Left lung (tissue), 10 donors: ENCODE measurements around the gene PIP4K2A. TPM values are rescaled to one million over a fixed set of nuclear protein-coding genes. Genes with fewer than 3 reads are reported as not detected.

Experiments
- ATAC-seq: fragments of 200-7000 bp; cut with Tn5 transposase; one replicate; pipeline ENCODE4 v1.9.1; 2020; ENCODE audit warnings: moderate library complexity
- DNase-seq, 4 donors: peaks; one replicate each; pipeline ENCODE4 v3.0.0-alpha.2; 2013 to 2020
- H3K27ac ChIP-seq, 2 donors: fragments of 200-600 bp; sonication (generic) in 1 of 2; one replicate each; pipeline versions ENCODE4 v1.5.0 to v1.8.0; 2020 to 2021
- H3K27me3 ChIP-seq, 2 donors: fragments of 200-600 bp; sonication (generic) in 1 of 2; one replicate each; pipeline versions ENCODE4 v1.5.0 to v1.8.0; 2020 to 2021
- H3K36me3 ChIP-seq, 2 donors: fragments of 200-600 bp; sonication (generic) in 1 of 2; one replicate each; pipeline versions ENCODE4 v1.5.0 to v1.8.0; 2020 to 2021
- H3K4me1 ChIP-seq, 2 donors: fragments of 200-600 bp; one replicate each; pipeline ENCODE4 v1.8.0; 2021
- H3K4me3 ChIP-seq, 2 donors: fragments of 200-600 bp; sonication (generic) in 1 of 2; one replicate each; pipeline versions ENCODE4 v1.5.0 to v1.8.0; 2020 to 2021; ENCODE audit warnings: mild to moderate bottlenecking in 1 of 2
- H3K9me3 ChIP-seq, 2 donors: fragments of 200-600 bp; sonication (generic) in 1 of 2; one replicate each; pipeline versions ENCODE4 v1.5.0 to v1.8.0; 2020 to 2021
- CTCF ChIP-seq, 2 donors: fragments of 200-600 bp; sonication (generic) in 1 of 2; IDR thresholded peaks; one replicate each; pipeline versions ENCODE4 v1.5.0 to v1.8.0; 2021; ENCODE audit warnings: antibody characterized with exemption in 2 of 2
- intact Hi-C, 2 donors: fragments of 100-400 bp; cut with DNase I; formaldehyde crosslinking; loops; one replicate each; pipeline versions ENCODE4 v1.11.2 to v1.14.2; 2022
- polyA plus RNA-seq, 6 donors: library from polyadenylated mRNA; unstranded; fragments of 120-200 nt; gene quantifications; one replicate each; pipeline ENCODE4 v1.2.1, GENCODE V29; 2013; ENCODE audit not compliant: insufficient read length in 6 of 6
- total RNA-seq, 2 donors: library from RNA; stranded (reverse); fragmentation: NEBNext Ultra II Directional; extraction: Animal tissue kit (Norgen Biotek cat#: 25700); gene quantifications; one replicate each; pipeline ENCODE4 v1.2.1, GENCODE V29; 2021
- donor health status: DM: no; HTN: yes; CAD: no.
- donor health status: DM: no; HTN: no; CAD: no.

The PIP4K2A gene
- total and polyA plus RNA-seq, 8 donors, result 24.9 to 53.8 (median 29.5) TPM

- DNase-seq, result no peak
- no peak overlapping the region for H3K4me3 ChIP-seq
- intact Hi-C loops, result loop anchor here in 1 of 2 donors (10.0 kb wide), 1 partner anchor 97 kb away; no protein-coding TSS in a partner anchor
- H3K4me1 ChIP-seq, result peaks cover 0 to 49% of the 10 kb centered on the region in 2 donors
- H3K27me3 ChIP-seq, result no peaks in the 10 kb centered on the region
- TF ChIP-seq CTCF (IDR thresholded peaks at IDR 0.05), result no peak
- no peak overlapping the region for H3K27ac ChIP-seq
- no peaks in the 10 kb centered on the region for H3K9me3 ChIP-seq
- no peaks in the 10 kb centered on the region for H3K36me3 ChIP-seq
- no peak for ATAC-seq
Observed at GRCh38 chr10:22711373-22711772, 3.0 kb downstream of the PIP4K2A start.

GRCh38 chr10:22710139-22710745 is 4.1 kb downstream of the PIP4K2A start:
- H3K4me3 ChIP-seq, result no peak overlapping the region
- ATAC-seq, result no peak
- no peaks in the 10 kb centered on the region for H3K9me3 ChIP-seq
- no peak for DNase-seq
- no peak overlapping the region for H3K27ac ChIP-seq
- H3K4me1 ChIP-seq, result peaks cover 0 to 59% of the 10 kb centered on the region in 2 donors
- H3K27me3 ChIP-seq, result no peaks in the 10 kb centered on the region
- intact Hi-C loops, result loop anchor here in 1 of 2 donors (10.0 kb wide), 1 partner anchor 95 kb away; no protein-coding TSS in a partner anchor
- no peaks in the 10 kb centered on the region for H3K36me3 ChIP-seq
- TF ChIP-seq CTCF (IDR thresholded peaks at IDR 0.05), result no peak

GRCh38 chr10:22708772-22709171 is 5.6 kb downstream of the PIP4K2A start:
- H3K27ac ChIP-seq, result no peak overlapping the region
- H3K27me3 ChIP-seq, result no peaks in the 10 kb centered on the region
- ATAC-seq (no peak), DNase-seq (no peak)
- H3K4me3 ChIP-seq, result no peak overlapping the region
- intact Hi-C loops, result no loop called here
- no peaks in the 10 kb centered on the region for H3K36me3 ChIP-seq
- H3K4me1 ChIP-seq, result peaks cover 0 to 66% of the 10 kb centered on the region in 2 donors
- no peaks in the 10 kb centered on the region for H3K9me3 ChIP-seq
- no peak for TF ChIP-seq CTCF (IDR thresholded peaks at IDR 0.05)

GRCh38 chr10:22705527-22705926 is 8.9 kb downstream of the PIP4K2A start:
- no peak overlapping the region for H3K27ac ChIP-seq
- H3K4me1 ChIP-seq, result peaks cover 4 to 64% of the 10 kb centered on the region in 2 donors
- H3K27me3 ChIP-seq, result no peaks in the 10 kb centered on the region
- no peak for DNase-seq
- H3K9me3 ChIP-seq, result no peaks in the 10 kb centered on the region
- ATAC-seq, result no peak
- intact Hi-C loops, result no loop called here
- no peaks in the 10 kb centered on the region for H3K36me3 ChIP-seq
- no peak for TF ChIP-seq CTCF (IDR thresholded peaks at IDR 0.05)
- H3K4me3 ChIP-seq, result no peak overlapping the region

- intact Hi-C loops, result no loop called here
- ATAC-seq, result no peak
- Histone ChIP-seq H3K4me3 (no peak overlapping the region), H3K9me3 (no peaks in the 10 kb centered on the region), H3K27me3 (no peaks in the 10 kb centered on the region), H3K4me1 (peaks cover 4 to 62% of the 10 kb centered on the region in 2 donors), H3K36me3 (no peaks in the 10 kb centered on the region), H3K27ac (peak overlapping the region in 1 of 2 donors; percentile 18)
- no peak for TF ChIP-seq CTCF (IDR thresholded peaks at IDR 0.05)
- DNase-seq, result no peak
Observed at GRCh38 chr10:22704942-22705341, 9.4 kb downstream of the PIP4K2A start.
